ENCODE measurements around the gene GRP. TPM values are rescaled to one million over a fixed set of nuclear protein-coding genes. Genes with fewer than 3 reads are reported as not detected.

Gene GRP
- total RNA-seq, 1 donor from 2014 or later = 2.4 TPM

DNA sequence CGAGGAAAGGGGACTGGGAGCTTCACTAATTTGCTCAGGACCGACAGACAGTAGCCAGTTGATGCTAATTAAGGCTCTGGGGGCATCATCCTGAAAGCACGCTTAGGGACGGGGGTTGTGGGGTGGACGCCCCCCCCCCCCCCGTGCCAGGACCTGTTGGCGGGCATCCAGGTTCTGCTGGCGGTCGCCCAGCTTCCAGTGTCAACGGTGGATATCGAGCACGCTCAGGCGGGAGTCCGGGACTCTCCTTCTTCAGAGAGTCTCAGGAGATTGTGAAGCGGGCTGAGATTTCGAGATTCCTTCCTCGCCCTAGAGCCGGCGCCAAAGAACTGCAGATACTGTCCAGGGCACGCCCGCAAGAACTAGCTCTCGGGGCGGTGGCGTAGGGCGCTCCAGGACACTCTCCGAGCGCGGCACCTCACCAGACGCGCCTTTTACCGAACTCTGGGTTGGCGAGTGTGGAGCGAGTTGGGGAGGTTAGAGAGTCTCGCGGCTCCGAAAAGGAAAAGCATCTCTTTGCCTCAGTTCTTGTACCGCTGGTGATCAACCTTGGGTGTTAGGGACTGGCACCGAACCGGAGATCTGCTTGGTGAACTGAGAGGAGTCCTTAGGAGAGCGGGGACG, 47.7 kb downstream of the GRP start:
- no peak for DNase-seq

DNA sequence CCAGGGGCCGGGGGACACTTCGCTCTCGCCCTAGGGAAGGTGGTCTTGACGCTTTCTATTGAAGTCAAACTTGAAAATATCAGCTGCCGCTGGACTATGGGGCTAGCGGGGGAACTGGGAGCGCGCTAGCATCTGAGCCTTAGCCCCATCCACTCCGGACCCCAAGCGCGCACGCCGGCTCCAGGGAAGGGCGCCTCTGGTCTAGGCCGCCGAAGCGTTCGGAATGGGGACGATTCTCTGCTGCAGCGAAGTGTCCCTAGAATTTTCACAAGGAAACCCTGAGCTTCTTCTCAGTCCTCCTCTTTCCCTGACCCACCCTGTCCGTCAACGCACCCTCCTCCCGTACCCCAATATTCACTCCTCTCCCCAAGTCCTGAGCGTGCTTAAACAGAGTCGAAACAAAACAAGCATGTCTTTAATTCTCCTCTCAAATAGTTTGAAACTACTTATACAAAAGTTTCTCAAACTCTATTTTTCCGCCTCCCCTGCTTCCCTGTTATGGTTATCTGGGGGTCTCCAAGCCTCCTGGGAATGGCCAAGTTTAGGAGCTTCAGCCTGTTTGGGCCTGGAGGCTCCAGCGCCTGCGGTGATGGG, 48.3 kb downstream of the GRP start:
- DNase-seq = no peak

DNA sequence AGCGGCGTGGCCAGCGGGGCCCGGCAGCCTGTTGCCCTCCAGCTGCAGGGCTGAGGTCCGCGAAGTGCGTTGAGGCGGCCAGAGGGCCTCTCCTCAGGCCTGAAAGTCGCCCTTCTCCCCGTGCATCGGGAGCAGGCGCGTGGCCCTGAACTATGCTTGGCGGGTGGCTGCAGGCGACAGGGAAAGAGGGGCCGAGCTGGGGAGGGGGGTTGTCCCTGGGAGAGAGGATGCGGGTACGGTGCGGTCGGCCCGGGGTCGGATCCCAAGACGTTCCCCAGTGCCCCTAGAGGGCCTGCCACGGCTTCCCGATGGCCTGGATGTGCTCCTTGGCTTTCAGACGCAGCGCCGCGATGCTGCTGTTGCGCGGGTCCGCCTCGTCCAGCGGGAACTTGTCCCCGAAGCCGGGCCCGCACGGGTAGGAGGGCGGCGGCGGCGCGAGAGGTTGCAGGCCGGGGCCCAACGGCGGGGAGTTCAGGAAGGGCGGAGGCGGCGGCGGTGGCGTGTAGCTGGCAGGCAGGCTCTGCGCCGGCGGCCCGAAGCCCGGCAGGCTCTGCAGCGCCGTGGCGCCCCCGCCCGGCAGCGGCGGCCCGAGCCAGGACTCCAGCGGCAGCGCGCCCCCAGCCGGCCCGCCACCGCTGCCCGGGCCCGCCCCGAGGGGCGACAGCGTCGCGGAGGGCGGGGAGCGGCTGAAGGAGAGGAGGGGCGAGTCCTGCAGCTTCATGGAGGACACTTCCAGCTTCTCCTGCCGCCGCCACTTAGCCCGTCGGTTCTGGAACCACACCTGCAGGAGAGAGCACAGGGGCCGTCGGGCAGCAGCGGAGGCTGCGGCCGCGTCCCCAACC, 49.0 kb downstream of the GRP start:
- no peak for DNase-seq

DNA sequence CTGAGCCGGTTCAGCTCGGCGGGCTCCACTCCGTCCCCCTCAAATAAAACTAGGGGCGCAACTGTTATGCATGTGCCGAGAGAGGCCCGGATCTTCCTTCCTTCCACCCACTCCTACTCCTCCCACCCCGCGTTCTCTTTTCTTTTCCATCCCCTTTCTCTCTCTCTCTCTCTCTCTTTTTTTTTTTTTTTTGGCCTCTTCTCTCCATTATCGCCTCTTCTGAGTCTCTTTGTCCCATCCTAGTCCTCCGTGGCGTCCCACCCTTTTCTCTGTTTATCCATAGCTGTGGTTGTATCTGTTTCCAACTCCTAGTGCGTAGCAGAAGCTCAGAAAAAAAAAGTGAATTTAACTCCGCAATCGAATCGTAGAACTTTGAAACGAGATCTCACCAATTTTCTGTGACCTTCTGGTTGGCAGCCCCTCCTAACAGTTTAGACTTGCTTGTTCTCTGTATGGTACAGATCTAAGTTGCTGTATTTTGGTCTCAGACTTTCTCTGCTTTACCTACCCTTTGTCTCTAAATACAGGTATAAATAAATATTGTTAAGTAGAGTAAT, 49.7 kb downstream of the GRP start:
- no peak for DNase-seq

DNA sequence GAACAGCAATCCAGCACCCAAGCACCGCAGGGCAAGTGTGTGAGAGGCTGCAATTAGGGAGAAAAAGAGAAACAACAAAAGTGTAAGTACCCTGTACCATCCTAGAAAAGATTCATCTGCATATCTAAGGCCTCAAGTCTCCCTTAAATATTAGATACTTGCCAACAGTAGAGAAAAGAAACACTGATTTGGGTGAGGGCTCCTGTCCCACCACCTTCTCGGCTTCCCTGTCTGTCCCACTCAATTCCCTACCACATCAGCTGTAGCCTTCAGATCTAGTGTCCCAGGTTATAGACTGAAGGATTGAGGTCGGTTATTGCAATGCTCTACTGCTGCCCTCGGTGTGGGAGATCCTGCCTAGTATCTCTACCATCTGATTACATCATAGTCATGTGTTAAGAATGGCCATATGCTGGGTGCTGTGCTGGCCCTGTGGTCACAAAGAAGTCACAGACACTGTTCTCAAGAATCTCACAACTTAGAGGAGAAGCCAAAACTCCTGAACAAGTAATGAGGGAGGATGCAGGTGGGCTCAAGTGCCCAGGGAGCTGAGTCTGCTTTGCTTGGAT, 50.8 kb downstream of the GRP start:
- no peak for DNase-seq

DNA sequence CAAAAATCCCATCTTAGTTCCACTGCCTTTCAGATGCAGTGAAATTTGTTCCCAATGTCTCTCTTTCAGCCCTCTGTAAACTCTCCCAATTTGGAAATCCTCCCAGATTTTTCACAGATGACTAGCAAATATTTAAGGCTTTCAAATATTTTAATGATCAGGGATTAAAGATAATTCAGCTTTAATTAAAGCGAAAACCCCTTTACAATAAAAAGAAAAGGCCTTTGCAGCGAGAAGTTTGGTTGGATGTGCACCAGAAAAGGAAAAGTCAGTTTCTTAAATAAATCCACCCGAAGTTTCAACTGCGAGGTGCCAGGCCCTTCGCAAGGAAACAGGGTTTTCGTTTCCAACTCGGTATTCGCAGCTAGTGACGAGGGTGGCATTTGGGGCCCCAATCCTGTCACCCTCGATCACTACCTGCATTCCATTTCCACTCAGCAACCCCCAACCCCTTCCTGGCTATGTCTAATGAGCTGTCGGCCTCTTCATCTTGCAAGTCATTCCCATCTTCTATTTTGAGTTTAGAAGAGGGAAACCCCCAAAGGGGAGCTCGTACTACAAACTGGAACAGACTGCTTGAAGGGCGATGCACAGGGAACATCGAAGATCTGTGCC, 51.8 kb downstream of the GRP start:
- no peak for DNase-seq

DNA sequence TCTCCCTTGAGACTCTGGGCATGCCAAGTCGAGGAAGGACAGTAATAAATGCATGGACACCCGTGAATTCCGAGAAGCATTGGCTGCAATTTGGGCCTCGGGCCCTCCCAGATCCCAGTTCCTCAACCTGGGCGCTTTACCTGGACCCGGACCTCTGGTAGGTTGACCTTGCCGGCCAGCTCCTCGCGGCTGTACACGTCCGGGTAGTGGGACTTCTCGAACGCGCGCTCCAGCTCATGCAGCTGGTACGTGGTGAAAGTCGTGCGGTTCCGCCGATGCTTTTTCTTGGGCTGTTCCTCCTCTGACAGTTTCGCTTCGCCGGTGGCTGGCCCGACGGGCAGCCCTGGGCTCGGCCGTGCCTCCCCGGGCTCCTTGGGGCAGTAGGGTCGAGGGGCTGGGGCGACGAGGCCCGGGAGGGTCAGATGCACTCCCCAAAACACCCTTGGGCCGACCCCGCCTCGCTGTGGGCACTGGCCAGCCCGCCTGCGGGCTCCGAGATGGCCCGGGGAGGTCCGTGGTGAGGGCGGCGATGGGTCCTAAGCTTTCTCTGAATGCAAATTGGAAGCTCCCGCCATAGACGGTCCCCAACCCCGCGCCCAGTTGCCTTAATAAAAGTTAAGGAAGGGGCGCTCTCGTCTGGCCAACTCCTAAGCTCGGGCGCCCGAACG, 52.4 kb downstream of the GRP start:
- DNase-seq = no peak

DNA sequence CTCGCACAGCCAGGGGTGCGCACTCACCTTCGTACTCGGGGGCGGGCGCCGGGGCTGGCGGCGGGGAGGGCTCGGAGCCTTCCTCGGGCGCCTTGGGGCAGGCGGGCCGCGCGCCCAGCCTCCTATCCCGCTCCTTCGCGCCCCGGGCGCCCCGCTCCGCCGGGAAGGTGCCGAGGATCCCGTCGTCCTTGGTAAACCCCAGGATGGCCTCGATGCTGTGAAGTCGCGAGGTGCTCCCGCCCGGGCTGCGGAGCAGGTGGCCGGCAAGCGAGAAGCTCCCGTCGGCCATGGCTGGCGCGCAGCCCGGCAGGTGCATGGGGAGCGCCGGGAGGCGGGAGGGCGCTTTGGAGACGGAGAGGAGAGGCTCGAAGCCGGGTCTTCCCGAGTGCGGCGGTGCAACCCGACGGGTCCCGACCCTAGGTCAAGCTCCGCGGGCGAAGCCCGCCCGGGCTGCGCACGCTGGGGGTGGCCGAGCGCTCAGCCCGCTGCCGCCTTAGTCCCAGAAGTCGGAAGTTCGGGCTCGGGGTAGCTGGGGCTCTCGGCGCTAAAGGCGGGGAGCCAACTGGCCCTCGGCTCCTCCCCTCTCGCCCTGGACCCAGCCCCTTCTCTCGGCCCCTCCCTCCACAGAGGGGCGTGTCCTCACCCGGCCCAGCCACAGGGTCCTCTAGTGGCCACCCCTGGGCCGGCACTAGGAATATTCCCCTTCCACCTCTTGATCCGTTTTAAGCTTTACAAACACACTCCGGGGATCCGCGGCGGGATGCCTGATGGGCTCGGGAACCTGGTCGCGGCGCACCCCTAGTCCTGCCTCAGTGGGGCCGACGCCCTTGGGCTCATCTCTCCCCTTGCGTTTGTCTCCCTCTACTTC, 53.2 kb downstream of the GRP start, which contains the start of gene RAX:
RAX (minus strand) TSS at position 564 of the 868 bp plus-strand sequence; CDS start at position 316, 248 bp downstream.
- no peak for DNase-seq

DNA sequence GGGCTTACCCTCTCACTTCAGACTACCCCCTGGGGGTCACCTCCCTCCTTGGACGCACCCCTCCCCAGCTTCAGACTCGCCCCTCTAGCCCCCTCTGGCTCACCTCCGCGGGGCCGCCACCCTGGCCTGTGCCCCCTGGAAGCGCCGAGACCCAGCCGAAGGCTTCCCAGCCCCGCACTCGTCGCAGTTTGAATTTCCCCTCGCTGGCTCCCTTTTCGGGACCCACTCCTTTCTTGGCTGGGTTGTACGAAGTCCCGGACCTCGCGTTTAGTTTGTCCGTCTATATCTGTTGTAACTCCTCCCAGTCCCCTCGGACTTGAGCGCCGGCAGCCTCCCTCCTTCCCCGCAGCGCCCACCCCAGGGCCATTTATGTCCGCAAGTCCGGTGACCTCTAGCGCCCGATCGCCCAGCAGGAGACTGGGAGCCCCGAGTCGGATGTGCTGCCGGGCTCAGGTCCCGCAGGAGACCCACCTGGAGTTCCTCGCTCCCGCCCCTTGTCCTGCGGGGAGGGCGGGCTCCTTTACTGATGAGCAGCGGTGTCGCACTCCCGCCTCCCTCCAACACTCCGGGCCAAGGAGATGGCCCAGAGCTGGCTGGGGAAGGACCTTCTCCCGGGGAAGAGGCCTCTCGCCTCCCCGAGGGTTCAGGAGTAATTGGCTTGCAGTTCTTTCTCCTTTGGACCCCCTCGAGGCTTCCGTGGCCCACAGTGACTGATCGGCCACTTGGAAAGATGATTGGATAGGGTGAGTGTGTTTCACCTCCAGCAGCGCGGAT, 54.0 kb downstream of the GRP start:
- no peak for DNase-seq

DNA sequence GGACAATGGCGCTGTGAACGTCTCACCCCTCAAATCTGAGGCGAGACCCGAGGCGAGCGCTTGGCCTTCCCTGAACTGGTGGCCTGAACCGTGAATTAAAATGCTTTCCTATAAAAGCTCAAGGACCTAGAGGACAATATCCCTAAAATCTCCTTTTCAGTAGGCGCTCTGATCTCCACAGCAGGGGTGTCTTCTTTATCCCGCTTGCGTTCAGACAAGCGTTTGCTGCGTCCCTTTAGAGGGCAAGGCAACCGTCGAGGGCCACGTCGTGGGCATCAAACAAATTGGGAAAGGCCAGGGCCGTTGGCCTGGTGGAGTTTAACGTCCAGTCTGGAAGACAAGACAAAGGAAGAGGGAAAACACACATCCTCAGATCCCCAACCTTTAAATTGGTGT, 54.6 kb downstream of the GRP start:
- no peak for DNase-seq

DNA sequence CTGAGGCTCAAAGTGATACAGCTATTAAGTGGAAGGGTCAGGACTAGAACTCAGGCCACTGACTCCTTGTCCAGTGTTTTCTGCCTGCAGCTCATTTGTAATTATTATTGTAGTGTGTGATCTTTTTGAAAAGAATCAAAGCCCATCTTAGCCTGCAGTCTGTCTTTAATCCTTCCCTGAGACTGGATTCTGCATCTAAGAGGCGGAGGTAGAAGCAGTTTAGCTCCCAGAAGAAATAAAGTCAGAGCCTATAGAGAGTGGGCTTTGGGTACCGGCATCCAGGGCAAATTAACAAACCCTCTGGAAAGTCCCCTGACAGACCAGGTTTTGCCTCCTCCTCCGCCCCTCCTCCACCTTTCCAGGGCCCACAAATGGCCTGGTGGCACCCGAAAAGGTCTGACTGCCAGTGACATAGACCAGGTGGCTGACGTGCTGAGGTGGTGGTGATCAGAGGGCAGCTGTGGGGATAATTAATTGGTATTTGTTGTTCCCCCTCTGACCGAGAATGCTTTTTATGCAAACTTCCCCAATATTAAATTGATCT, 55.5 kb downstream of the GRP start:
- no peak for DNase-seq

DNA sequence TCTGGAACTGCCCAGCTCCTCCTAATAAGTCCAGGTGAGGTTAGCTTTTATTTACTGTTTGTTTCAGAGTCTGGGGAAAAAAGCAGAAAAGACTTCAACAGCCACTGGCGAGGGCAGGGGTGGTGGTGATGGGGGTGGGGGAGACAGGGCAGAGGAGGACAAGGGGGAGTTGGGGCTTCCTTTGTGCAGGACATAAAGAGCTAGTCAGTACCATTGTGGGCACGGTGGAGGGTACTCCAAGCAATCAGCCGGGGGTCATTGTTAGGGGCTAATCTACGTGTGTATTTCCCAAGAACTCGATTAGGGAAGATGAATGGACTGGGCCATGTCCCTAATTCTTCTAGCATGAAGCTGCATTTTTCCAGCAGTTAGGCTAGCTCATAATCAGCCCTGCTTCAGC, 56.1 kb downstream of the GRP start:
- no peak for DNase-seq

DNA sequence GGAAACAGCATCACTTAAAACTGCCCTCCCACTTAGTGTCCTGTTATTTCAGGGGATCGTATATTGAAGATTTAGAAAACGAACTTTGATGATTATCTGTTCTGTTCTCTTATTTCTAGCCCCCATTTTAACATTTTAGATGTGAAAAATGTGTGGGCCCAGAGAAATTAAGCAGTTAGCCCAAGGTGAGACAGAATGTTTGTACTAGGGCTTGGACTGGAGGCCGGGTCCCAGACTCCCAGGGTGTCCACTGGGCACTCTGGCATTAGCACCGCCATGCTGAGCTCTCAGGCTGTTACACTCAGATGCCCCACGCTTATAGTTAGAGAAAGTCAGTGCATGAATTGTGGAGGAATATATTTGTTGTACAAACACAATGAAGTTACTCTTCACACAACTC, 58.8 kb downstream of the GRP start:
- DNase-seq = no peak

DNA sequence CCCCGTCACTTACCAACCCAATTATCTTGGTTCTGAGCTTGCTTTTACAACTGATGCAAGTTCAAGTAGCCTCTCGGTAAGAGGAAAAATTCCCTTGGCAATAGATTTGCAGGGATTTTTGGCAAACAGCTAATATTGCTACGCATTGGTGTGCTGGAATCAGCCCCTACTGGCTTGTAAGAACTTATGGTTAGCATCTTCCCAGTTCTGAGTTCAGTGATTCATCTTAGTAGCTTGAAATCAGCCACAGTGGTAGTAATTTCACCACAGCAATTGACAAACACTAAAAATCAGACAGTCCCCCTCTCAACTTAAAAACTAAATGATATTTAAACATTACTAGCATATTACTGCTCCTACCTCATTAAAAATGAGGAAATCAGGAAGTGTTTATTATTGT, 59.2 kb downstream of the GRP start:
- no peak for DNase-seq

DNA sequence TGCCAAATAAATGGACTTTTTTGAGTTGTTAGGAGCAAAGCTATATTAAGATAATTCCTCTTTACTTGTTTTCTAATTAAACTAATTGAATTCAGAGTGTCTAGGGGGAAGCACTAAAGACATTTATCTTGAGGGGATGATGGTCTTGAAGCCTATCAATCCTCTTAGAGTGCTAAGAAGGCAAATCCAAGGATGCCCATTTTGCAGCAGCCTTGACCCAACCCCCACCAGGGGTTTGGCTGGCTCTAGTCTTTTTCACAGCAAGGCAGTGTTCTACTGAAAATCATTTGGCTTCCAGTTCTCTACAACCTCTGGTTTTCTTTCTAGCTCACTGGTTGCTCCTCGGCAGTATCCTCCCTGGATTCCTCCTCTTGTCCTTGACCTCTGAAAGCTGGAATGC, 59.8 kb downstream of the GRP start:
- no peak for DNase-seq

Measured in skin of body (tissue), 2 donors.